ENCODE results near the gene TDRD7.

Gene TDRD7

DNA sequence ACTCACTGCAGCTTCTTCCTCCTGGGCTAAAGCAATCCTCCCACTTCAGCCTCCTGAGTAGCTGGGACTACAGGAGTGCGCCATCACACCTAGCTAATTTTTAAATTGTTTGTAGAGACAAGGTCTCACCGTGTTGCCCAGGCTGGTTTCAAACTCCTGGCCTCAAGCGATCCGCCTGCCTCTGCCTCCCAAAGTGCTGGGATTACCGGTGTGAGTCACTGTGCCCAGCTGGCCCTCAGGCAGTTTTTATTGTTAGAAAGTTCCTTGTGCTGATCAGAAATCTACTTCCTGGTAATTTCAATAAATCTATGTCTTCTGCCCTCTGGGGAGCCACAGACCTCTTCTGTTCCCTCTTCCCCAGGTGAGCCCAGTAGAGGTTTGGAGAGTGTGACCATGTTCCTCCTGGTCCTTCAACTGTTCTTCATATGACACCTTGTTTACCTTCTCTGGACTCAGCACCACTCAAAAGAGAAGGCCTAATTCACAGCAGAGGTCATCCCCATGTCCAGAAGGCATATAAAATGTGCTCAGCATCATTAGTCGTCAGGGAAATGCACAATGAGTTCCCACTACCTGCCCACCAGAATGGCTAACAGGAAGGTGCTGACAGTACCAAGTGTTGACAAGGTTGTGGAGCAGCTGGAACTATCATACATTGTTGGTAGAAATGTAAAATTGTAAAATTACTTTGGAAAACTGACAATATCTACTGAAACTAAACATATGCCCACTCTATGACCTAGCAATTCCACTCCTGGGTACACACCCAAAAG is 99.9 kb downstream of the TDRD7 start:
- no peak for DNase-seq

DNA sequence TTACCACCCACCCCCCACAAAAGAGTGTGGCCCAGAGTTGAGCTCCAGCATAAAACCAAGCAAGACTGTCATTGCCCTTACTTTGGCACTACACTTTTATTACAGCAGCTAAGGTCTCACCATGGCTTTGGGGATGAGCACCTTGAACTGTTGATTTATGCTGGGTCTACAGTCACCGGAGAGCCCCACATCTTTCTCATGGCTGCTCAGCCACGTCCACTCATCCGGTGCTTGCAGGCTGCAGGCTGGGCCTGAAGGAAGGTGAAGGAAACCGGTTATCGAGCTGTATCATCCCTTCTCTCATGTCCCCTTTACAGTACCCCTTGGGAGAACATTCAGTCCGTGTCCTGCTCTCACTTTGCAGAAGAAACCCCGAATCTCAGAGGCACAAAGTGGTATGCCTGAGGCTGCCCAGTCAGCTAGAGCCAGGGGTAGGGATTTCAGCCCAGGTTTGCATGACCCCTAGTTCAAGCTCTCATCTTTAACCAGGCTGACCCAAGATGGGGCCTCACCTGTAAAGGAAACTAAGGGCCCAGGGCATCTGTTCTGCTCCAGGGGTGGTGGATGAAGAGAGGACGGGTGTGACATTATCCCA is 101.2 kb downstream of the TDRD7 start:
- DNase-seq = no peak

DNA sequence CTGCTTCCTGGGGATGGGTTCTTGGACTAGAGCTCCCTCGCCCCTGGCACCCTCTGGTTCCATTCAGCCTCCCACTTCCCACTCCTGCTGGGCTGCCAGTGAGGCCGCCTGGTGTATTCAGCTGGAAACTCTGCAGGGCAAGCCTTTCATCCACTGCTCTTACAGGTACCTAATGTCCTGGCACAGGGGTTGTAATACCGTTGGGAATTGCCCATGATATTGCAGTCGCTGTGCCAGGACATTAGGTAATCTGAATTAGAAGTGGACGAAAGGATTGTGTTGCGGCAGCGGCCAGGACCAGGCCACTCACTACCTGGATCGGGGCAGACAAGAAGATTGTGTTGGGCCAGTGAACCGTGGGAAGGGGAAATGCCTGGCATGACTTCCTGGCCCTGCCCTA is 102.6 kb downstream of the TDRD7 start:
- DNase-seq = no peak

DNA sequence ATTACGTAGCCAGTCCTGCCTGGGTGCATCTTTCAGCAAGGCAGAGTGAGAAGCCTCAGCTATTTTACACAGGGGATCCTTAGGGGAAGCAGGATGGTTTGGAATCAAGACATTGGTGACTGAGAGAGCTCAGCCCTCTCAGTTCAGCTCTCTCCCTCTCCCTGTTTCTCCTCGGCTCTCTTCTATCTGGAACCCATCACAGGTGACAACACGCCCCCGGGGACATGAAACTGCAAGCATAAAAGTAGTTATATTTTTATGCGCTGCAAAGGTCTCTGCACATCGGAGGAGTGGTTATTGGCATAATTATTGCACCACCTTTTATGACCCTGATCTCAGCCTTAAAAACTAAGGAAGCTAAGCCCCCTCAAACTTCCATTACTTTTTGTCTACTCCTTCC is 103.8 kb downstream of the TDRD7 start:
- DNase-seq = no peak

DNA sequence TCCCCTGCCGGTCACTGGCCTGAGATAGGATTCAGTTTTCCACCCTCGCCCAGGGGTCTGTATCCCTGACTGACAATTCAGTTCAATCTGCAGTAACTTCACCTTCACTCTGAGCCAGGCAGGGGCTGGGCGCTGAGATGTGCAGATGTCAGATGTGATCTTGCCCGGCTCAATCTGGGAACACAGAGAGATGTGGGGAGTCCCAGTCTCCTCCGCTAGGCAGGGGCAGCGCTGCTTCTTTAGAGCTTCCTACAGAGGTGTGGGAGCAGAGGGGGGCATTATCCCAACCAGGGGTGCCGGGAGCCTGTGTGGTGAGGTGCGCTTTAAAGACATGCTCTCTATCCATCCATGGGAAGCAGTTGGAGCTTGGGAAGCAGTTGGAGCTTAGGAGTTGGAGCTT is 104.2 kb downstream of the TDRD7 start:
- no peak for DNase-seq

DNA sequence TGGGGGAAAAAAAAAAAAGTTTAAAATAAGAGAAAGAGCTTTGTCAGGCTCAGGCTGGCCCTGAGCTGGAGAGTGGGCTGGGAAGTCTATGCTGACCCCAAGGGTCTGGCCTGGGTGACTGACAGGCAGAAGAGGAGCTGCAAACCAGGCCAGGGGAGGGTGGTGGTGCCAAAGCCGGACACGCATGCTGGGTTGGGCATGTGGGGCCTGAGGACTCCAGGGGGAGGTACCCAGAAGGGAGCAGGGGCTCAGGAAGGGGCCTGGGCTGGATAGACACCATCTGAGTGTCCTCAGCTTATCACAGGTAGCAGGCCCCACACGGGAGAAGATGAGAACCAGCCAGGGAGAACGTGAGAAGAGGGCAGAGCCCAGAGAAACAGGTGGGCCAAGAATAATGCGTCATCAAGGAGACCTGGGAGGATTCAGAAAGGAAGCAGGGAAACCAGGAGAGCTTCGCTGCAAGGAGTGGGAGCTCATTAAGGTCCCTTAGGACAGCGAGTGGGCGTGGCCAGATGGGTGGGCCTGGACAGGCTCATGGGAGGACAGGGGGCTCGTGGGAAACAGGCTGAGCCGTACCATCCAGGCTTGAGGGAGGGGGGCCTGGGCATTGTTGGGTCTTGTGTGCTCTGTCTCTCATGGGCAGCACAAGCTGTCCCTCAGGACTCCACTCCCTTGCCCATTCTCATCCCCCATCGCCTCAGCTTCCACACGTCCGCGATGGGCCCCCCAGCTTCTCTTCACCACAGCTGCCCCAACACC is 105.6 kb downstream of the TDRD7 start:
- no peak for DNase-seq

DNA sequence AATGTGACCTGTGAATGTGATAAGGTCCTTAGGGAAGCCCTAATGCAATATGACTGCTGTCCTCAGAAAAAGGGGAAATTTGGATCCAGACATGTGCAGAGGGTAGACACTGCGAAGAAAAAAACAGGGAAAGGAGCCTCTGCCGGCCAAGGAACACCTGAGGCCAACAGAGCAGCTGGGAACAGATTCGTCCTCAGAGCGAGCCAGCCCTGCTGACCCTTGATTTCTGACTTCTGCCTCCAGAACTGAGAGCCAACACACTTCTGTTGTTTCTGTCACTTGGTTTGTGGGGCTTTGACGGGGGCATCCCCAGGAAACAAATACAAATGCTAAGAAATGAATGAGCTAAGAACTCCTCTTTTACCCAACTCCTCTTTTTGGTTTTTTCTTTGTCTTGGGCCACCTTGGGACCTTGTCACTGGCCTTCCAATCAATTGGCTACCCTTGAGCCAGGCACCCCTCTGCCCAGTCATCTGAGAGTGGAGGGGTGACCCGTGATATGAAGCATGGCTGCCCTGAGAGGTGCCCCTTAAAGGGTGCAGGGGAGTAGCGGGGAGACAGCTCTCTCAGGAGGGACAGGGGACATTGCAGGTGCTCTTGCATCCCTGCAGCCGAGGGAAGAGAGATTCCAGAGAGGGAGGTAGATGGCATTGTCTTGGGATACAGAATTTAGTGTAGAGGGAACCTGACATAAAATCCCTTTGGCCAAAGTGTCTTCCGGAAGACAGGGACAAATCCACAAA is 106.4 kb downstream of the TDRD7 start:
- DNase-seq = no peak

DNA sequence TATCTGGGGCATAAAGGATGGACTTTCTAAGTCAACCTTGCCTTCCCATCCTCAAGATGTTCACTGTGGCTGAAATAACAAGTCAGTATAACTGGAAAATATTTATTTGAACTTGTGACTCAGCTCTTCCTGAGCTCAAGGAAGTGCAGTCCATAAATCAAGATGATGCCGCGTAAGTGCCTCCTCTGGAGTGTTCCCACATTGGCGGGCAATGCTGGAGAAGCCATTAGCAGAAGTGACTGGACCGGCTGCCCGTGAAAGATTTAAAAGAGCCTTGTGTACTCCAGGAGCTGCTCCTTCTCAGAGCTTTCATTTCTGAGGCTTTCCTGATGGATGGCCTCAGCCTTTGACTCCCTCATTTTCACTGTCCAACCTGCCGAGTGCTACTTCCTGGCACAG is 107.0 kb downstream of the TDRD7 start:
- DNase-seq = no peak

DNA sequence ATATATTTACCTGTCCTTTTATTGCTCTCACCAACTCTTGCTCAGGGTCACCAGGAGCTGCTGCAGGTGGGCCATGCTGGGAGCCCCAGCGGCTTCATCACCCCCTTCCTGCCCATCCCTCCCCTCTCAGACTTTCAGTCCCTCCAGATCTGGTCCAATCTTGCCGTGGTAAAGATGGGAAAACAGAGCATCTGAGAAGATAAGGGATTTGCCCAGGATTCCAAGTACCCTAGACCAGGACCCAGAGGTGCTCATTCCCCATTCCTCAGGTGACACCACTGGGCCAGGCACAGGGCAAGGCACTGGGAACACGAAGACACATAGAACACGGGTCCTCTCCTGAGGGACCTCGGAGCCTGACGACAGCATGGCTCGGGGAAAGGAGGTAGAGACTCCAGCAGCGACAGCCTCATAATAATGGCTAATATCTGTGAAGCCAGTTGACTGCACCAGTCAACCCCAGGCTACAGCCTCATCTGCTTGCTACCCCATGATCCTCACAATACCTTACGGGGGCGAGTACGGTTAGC is 107.6 kb downstream of the TDRD7 start:
- DNase-seq = no peak

DNA sequence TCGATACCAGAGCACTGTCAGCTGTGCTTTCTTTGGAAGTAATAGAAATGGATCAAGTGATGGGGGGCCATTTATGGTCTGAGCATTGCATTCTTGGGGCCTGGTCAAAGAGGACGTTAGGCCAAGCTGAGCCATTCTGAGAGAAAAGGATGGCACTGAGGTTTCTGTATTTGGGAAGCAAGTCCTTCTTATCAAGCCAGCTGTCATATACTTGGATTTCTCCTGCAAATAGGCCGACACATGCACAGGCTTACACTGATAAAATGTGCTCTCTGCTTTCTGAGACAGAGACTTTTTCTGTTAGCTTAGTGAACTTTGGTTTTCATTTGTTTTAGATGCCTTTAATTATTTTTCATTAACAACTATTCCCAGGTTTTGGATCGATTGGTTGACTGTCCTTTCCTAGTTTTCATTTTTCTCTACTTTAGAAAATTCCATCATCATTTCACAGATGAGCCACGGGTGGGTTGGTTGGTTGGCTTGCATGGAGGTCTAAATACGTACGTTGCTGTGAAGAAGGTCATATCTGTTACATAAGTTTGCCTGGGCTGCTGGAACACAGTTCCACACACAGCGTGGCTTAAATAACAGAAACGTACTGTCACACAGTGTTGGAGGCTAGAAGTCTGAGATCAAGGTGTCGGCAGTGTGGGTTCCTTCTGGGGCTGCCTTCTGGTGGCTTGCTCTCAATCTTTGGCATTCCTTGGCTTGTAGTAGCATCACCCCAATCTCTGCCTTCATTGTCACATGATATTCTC is 109.9 kb downstream of the TDRD7 start:
- DNase-seq = no peak

DNA sequence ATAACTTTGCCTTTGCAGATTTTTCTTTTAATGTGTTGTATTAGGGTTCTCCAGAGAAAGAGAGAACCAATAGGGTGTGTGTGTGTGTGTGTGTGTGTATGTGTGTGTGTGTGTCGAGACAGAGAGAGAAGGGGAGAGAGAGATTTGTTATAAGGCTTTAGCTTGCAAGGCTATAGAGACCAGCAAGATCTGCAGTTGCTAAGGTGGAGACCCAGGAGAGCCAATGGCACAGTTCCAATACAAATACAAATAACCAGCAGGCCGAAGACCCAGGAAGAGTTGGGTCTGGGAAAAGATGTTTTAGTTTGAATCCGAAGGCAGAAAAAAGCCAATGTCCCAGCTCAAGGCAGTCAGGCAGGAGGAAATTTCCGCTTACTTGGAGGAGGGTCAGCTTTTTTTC is 112.5 kb downstream of the TDRD7 start:
- DNase-seq = no peak

DNA sequence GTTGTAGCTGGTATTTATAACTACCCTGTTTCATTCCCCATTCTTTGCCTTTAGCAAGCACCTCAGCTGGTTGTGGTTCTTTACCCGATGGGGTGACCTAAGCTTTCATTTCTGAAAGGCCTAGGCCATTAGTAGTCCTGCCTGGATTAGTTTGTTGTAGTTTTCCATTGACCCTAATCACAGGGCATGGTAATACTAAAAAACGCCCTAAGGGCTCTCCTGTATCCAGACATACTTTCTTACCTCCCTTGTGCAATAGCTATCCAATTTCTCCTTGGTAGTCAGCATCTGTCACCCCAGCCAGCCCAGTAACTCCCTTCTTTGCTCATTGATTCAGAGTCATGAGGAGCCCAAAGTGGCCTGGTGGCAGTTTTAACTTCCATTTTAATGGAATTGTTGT is 113.6 kb downstream of the TDRD7 start:
- no peak for DNase-seq

DNA sequence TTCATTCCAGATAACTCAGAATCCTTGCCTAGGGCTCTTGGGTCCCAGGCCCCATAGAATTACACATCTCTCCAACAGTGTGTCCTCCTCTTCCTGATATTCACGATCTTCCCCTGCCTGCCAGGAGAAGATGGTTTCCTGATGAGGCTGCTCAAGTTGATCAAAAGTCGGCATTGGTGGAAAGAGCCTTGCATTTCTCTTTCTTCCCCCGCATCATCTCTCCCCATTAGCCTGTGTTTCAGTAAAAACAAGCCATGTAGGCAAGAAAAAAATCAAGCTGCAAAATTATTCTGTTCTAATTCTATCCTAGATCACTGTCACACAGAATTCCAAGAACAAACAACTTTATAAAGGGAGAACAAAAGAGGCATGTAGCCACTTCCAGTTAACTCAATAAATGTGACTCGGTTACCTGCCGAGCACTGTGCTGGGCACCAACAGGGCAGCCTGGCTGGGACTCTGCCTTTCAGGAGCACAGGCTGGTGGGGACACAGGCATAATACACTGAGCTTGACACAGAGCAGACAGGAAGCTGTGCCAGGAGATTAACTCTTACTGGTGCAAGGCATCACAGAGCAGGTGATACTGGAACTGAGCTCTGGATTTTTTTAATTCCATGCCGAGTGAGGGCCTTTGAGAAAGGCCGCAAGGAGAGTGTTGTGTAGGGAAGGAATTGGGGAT is 115.1 kb downstream of the TDRD7 start:
- DNase-seq = no peak

DNA sequence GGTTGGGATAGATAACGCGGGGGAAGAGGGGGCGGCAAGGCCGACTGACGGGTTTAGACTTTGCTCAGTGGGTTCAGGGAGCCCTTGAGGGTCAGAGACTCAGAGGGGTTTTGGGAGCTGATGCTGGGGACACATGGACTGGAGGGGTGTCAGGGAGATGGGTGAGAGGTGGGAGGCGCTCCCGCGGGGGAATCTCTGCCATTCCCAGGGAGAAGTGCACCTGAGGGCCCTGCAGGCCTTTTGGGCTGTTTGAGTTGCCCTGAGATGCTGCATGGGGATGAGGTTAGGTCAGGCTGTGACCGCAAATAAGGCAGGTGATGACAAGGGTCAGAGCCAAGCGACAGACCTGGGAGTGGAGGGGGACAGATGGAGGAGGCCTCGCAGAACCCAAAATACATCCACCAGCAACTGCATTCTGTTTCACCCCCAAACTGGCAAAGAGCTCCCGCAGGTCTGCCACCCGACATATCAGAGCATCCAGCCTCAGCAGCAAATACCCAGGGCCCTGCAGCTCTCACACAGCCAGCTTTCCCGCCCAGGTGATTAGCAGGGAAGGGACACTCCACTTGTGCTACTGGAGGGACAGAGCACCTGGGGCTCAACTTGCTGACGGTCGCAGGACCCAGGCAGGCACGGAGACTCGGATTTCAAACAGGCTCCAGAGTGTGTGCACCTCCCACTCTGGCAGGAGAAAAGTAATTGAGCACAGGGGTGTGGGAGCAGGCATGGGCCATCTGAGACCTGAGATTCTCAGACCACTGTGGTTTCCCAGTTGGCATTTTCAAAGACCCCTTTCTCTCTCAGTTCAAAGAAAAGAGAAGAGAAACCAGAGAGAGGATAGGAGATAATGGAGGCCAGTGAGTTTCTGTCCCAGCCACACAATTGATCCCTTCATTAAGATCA is 116.0 kb downstream of the TDRD7 start:
- DNase-seq = no peak

DNA sequence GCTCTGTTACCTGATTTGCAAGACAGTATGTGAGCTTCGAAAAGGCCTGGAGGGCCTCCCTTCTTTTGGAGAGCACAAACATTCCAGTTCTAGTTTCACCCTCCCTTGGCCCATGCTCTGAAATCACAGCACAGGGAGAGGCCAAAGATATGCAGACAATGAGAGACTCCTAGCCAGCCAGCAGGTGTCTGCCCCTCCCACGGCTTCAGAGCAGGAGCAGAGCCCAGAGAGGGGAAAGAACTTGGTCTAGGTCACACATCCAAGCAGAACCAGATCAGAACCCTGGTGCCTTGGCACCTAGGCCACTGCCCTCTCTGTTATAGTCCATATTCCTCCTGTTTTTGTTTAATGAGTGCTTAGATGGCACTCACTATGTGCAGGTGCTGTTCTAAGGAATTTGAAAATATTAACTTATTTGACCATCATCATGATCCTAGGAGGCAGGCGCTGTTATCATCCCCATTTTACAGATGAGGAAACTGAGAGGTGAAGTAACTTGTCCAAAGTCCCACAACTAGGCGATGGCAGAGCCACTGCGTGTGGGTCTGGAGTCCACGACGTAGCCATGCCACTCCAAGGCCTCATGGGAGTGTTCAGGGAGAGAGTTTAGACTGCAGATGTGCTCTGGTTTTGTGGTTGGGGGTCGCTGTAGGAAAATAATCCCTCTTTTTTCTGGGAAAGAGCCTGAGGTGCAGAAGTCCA is 116.8 kb downstream of the TDRD7 start:
- DNase-seq = no peak

DNA sequence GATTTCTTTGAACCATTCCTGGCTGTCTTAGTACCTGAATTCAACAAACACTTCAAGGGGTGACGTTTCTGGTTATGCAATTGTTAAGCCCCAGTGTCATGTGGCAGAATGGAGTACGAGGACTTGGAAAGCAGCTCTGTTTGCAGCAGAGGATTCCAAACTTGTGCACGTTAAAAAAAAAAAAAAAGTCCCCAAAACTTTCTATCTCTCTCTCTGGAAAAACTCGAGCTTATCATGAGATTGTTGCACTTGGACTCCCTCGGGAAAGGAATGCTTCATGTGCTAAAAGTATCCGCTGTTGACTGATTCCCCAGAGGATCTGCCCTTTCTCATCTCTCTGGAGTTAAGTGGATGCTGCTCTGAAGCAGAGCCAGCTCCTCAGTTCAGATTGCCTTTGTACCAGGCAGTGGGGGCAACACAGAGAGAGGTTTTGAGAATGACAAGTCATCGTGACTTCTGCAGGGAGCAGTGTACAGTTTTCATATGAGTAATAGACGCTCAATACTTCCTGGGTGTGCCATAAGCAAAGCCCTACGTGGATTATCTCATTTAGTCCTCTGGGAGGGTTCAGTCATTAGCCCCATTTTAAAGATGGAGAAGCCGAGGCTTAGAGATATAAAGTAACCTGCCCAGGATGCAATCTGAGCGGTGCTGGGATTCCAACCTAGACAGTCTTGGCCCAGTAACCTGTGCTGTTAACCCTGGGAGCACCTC is 117.6 kb downstream of the TDRD7 start:
- no peak for DNase-seq

DNA sequence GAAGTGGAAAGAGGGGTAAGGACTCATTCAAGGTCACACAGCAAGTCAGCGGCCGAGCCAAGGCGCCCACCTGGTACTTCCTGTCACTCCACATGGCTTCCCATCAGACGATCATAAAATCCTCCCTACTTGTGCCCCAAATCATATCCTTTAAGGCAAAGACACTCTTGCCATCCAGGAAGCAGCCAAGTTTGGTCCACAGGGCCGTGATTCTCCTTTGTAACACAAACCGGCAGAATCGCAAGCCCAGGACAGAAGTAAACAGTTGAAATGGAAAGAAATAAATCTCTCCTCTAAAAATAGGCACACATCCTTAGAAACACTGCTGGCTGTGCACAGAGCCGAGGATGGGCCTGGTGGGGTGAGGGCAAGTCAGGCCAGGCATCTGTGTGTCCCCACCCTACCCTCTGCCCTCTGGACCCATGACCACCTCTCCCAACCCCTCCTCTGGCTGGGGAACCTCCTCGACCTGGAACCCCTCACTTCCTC is 120.0 kb downstream of the TDRD7 start:
- no peak for DNase-seq

DNA sequence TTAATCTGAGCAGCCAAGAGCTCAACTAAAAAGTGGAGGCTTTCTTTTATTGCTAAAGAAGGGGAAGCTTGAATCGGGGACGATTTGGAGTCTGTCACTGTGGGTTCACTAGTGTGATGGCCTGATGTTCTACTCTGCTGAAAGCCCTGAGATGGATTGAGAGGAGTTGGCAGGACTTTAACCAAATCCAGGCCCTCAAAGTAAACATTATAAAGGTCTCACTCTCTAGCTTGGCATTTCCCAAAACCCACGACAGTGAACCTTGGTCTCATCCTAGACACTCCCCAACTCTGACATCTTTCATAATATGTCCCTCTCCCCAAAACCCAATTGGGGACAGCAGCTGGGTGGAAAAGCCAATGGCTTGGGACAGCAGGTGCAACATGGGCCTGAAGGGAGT is 122.3 kb downstream of the TDRD7 start:
- DNase-seq = no peak

DNA sequence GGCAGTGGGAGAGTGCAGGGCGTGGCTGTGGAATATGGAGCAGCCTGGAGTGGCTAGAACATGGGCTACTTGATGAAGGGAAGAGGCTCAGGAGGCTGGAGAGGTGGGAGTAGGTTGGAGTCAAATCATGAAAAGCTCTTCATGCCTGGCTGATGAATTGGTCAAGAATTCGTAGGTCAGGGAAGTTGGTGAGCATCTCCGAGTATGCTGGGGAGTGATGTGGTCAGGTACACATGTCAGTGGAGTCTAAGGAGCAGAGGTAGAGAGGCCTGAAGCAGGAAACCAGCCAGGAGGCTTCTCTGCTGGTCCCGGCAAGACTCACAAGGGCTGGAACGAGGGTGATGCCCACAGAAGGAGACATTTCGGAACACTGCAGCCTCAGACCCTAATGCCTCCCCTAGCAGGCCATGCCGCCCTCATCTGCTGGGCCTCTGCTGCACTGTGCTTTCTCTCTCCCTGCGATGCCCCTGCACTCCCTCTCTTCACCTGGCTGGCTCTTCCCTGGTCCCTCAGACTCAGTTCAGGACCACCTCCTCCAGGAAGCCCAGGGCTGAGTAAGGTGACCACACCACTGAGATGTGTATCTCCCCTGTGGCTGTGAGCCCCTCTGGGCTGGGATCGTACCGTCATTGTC is 123.2 kb downstream of the TDRD7 start:
- DNase-seq = no peak

Data from KG1 (cell line).